ENCODE measurements around the gene RAB9B. TPM values are rescaled to one million over a fixed set of nuclear protein-coding genes. Genes with fewer than 3 reads are reported as not detected.

The RAB9B gene
- polyA plus RNA-seq, 1 of the 3 experiments (the other 2 are of a cell fraction): 0.64 TPM

DNA sequence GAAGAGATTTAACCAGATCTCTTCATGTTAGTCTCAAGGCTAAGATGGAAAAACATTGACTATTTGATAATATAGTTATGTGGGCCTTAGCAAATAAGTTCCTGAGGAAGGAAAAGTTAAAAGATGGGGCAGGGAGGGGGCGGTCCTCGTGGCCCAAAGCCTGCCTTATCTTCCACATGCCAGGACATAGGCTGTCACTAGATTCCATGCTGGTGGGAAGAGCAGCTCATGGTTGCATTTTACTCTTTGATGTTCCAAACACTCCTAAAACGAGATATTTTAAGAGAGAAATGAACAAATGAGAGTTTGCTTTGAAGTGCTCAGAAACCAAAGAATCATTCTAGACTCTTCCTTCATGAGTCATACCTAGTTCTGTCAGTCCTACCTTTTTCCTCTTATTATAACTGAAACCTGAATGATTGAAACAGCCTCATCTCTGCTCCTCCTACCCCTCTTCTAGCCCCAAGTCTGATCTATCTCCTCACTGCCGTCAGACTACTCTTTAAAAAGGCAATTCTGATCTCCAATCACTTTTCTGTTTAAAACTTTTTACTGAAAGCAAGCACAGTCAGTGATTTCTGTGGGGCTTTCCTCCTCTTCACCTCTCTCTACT lies 25.1 kb downstream of the RAB9B start:
- ChIA-PET CTCF (interaction anchor here (3.2 kb wide), 1 partner anchor 10 kb away, joined by 13 read pairs; no protein-coding TSS in a partner anchor), POLR2A (no interaction called here)
- no peaks in the 10 kb centered on the region for H3F3A ChIP-seq (replicated peaks; ENCODE audit: insufficient read depth)
- no peaks in the 10 kb centered on the region for H3K36me3 ChIP-seq (replicated peaks in 1 of 2; ENCODE audit: control insufficient read depth in 1 of 2, insufficient read depth in 2 of 2, low read length in 1 of 2)
- H3K27ac ChIP-seq (ENCODE audit: low read depth in 2 of 2, low read length in 1 of 2): no peak overlapping the region
- no peak for DNase-seq
- no peaks in the 10 kb centered on the region for H3K4me1 ChIP-seq (ENCODE audit: control insufficient read depth in 1 of 2, insufficient read depth in 2 of 2, low read depth in 1 of 2, low read length in 1 of 2)
- H4K20me1 ChIP-seq (ENCODE audit: insufficient read depth): no peaks in the 10 kb centered on the region
- H2AFZ ChIP-seq (ENCODE audit: low read depth): no peak overlapping the region
- H3K9ac ChIP-seq: no peak overlapping the region
- H3K9me2 ChIP-seq: no peaks in the 10 kb centered on the region
- no peaks in the 10 kb centered on the region for H3K9me3 ChIP-seq
- WGBS (ENCODE audit: low lambda C conversion rate): 31% methylated on average over 4 of the region's 4 CpGs
- no peak overlapping the region for H3K4me2 ChIP-seq
- TF ChIP-seq, protein P1, sequence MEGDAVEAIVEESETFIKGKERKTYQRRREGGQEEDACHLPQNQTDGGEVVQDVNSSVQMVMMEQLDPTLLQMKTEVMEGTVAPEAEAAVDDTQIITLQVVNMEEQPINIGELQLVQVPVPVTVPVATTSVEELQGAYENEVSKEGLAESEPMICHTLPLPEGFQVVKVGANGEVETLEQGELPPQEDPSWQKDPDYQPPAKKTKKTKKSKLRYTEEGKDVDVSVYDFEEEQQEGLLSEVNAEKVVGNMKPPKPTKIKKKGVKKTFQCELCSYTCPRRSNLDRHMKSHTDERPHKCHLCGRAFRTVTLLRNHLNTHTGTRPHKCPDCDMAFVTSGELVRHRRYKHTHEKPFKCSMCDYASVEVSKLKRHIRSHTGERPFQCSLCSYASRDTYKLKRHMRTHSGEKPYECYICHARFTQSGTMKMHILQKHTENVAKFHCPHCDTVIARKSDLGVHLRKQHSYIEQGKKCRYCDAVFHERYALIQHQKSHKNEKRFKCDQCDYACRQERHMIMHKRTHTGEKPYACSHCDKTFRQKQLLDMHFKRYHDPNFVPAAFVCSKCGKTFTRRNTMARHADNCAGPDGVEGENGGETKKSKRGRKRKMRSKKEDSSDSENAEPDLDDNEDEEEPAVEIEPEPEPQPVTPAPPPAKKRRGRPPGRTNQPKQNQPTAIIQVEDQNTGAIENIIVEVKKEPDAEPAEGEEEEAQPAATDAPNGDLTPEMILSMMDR (IDR thresholded peaks at IDR 0.05): no peak
- TF ChIP-seq FOXM1 (IDR thresholded peaks at IDR 0.05; ENCODE audit: low read depth) (no peak), TAF1 (IDR thresholded peaks at IDR 0.05; ENCODE audit: borderline replicate concordance, low read depth, low read length) (no peak), MEF2A (IDR thresholded peaks at IDR 0.05; ENCODE audit: borderline replicate concordance, low read depth) (no peak), NFIC (IDR thresholded peaks at IDR 0.05; ENCODE audit: borderline replicate concordance) (no peak), RCOR1 (IDR thresholded peaks at IDR 0.05; ENCODE audit: low read length) (no peak), CHD2 (IDR thresholded peaks at IDR 0.05; ENCODE audit: low read length, partially characterized antibody) (no peak), TCF12 (IDR thresholded peaks at IDR 0.05) (no peak), EZH2phosphoT487 (IDR thresholded peaks at IDR 0.05; ENCODE audit: borderline replicate concordance, low read depth) (no peak)
- TF ChIP-seq, protein P2, sequence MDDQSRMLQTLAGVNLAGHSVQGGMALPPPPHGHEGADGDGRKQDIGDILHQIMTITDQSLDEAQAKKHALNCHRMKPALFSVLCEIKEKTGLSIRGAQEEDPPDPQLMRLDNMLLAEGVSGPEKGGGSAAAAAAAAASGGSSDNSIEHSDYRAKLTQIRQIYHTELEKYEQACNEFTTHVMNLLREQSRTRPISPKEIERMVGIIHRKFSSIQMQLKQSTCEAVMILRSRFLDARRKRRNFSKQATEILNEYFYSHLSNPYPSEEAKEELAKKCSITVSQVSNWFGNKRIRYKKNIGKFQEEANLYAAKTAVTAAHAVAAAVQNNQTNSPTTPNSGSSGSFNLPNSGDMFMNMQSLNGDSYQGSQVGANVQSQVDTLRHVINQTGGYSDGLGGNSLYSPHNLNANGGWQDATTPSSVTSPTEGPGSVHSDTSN (IDR thresholded peaks at IDR 0.05): no peak
- TF ChIP-seq, protein P3, sequence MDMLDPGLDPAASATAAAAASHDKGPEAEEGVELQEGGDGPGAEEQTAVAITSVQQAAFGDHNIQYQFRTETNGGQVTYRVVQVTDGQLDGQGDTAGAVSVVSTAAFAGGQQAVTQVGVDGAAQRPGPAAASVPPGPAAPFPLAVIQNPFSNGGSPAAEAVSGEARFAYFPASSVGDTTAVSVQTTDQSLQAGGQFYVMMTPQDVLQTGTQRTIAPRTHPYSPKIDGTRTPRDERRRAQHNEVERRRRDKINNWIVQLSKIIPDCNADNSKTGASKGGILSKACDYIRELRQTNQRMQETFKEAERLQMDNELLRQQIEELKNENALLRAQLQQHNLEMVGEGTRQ (IDR thresholded peaks at IDR 0.05; ENCODE audit: borderline replicate concordance, low read depth, low read length): no peak
- no peaks in the 10 kb centered on the region for H3K79me2 ChIP-seq (ENCODE audit: insufficient read depth)
- no peak overlapping the region for H3K4me3 ChIP-seq (ENCODE audit: low read depth in 2 of 2, low read length in 1 of 2)
- no peaks in the 10 kb centered on the region for H3K27me3 ChIP-seq (ENCODE audit: insufficient read depth)

DNA sequence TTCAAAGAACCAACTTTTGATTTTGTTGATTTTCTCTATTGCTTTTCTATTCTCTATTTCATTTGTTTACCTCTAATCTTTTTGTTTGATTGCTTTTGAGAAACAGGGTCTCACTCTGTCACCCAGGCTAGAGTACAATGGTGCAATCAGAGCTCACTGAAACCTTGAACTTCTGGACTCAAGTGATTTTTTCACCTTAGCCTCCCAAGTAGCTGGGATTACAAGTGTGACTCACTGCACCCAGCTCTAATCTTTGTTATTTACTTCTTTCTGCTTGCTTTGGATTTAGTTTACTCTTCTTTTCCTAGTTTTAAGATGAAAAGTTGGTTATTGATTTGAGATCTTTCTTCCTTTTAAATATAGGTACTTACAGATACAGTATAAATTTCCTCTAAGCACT lies 26.2 kb downstream of the RAB9B start:
- no peak overlapping the region for H3K4me3 ChIP-seq (ENCODE audit: low read depth in 2 of 2, low read length in 1 of 2)
- no peaks in the 10 kb centered on the region for H3K36me3 ChIP-seq (replicated peaks in 1 of 2; ENCODE audit: control insufficient read depth in 1 of 2, insufficient read depth in 2 of 2, low read length in 1 of 2)
- no peaks in the 10 kb centered on the region for H3K4me1 ChIP-seq (ENCODE audit: control insufficient read depth in 1 of 2, insufficient read depth in 2 of 2, low read depth in 1 of 2, low read length in 1 of 2)
- POLR2A ChIA-PET: no interaction called here
- H3K27ac ChIP-seq (ENCODE audit: low read depth in 2 of 2, low read length in 1 of 2): no peak overlapping the region
- H3K9ac ChIP-seq: no peak overlapping the region
- H3K27me3 ChIP-seq (ENCODE audit: insufficient read depth): no peaks in the 10 kb centered on the region
- TF ChIP-seq SIN3A (IDR thresholded peaks at IDR 0.05; ENCODE audit: borderline replicate concordance, low read depth, low read length): no peak
- no peaks in the 10 kb centered on the region for H3K9me2 ChIP-seq
- no peaks in the 10 kb centered on the region for H4K20me1 ChIP-seq (ENCODE audit: insufficient read depth)
- H3K4me2 ChIP-seq: no peak overlapping the region
- CTCF ChIA-PET: interaction anchor here (3.2 kb wide), 1 partner anchor 11 kb away, joined by 13 read pairs; no protein-coding TSS in a partner anchor
- no peak for DNase-seq
- H2AFZ ChIP-seq (ENCODE audit: low read depth): no peak overlapping the region
- H3K79me2 ChIP-seq (ENCODE audit: insufficient read depth): no peaks in the 10 kb centered on the region
- no peaks in the 10 kb centered on the region for H3F3A ChIP-seq (replicated peaks; ENCODE audit: insufficient read depth)
- no peaks in the 10 kb centered on the region for H3K9me3 ChIP-seq
